Measurements from ENCODE around the gene GADL1.

GADL1 gene

GRCh38 chr3:30894521-30895251 is at the start of gene GADL1:
Gene GADL1 (minus strand): TSS chr3:30894661. CDS start chr3:30894614, 47 bp downstream.
- DNase-seq: no peak

GRCh38 chr3:30944124-30944523 is 49.7 kb upstream of the GADL1 start:
- DNase-seq: no peak

GRCh38 chr3:30943206-30943605 is 48.7 kb upstream of the GADL1 start:
- no peak for DNase-seq

GRCh38 chr3:30941342-30941741 is 46.9 kb upstream of the GADL1 start:
- peak; percentile 75 for DNase-seq

GRCh38 chr3:30940740-30941139 is 46.3 kb upstream of the GADL1 start:
- no peak for DNase-seq

GRCh38 chr3:30934208-30934550 is 39.7 kb upstream of the GADL1 start:
- peak; percentile 41 for DNase-seq

- DNase-seq: no peak
Measured at GRCh38 chr3:30933478-30934207, 39.2 kb upstream of the GADL1 start.

- DNase-seq: no peak
Measured at GRCh38 chr3:30932513-30933098, 38.1 kb upstream of the GADL1 start.

- DNase-seq: no peak
Measured at GRCh38 chr3:30924763-30925162, 30.3 kb upstream of the GADL1 start.

GRCh38 chr3:30919564-30919963 is 25.1 kb upstream of the GADL1 start:
- DNase-seq: no peak

- no peak for DNase-seq
Measured at GRCh38 chr3:30918761-30919160, 24.3 kb upstream of the GADL1 start.

GRCh38 chr3:30915782-30916181 is 21.3 kb upstream of the GADL1 start:
- no peak for DNase-seq

- no peak for DNase-seq
Measured at GRCh38 chr3:30914696-30915095, 20.2 kb upstream of the GADL1 start.

- DNase-seq: no peak
Measured at GRCh38 chr3:30913176-30913575, 18.7 kb upstream of the GADL1 start.

GRCh38 chr3:30912301-30912700 is 17.8 kb upstream of the GADL1 start:
- no peak for DNase-seq

GRCh38 chr3:30908456-30909037 is 14.1 kb upstream of the GADL1 start:
- no peak for DNase-seq

GRCh38 chr3:30904996-30905395 is 10.5 kb upstream of the GADL1 start:
- no peak for DNase-seq

- no peak for DNase-seq
Measured at GRCh38 chr3:30895329-30895728, 868 bp upstream of the GADL1 start.

GRCh38 chr3:30893678-30894325 is 659 bp downstream of the GADL1 start:
- DNase-seq: no peak

GRCh38 chr3:30890907-30891306 is 3.6 kb downstream of the GADL1 start:
- DNase-seq: no peak

- no peak for DNase-seq
Measured at GRCh38 chr3:30886888-30887287, 7.6 kb downstream of the GADL1 start.

GRCh38 chr3:30878862-30879261 is 15.6 kb downstream of the GADL1 start:
- no peak for DNase-seq

- no peak for DNase-seq
Measured at GRCh38 chr3:30875505-30875904, 19.0 kb downstream of the GADL1 start.
